K562 (cell line): ENCODE measurements around the gene SMIM10L1. TPM values are rescaled to one million over a fixed set of nuclear protein-coding genes. Genes with fewer than 3 reads are reported as not detected.

ENCODE experiments used
- ATAC-seq: fragments of 200-7000 bp; cut with Tn5 transposase; 3 replicates; pipeline ENCODE4 v1.9.1; 2020; ENCODE audit warnings: moderate library complexity
- BruUV-seq: library from RNA; stranded (reverse); fragments of 400-500 nt; replicated peaks from 2 replicates; lab custom pipeline; 2021; lab: Mats Ljungman, UMichigan
- CTCF ChIA-PET: fragments of 300-600 bp; formaldehyde crosslinking; extraction: SDS; loops from one replicate; lab custom pipeline; 2021; ENCODE audit warnings: low intra/inter-chr PET ratio; lab: Yijun Ruan, JAX
- POLR2A ChIA-PET: fragments of 300-600, 350-650 bp; sonication (Branson Sonifier 250); formaldehyde crosslinking; extraction: SDS; loops from one replicate; lab custom pipeline; 2021; ENCODE audit warnings: antibody characterized with exemption, inconsistent platforms; lab: Yijun Ruan, JAX
- DNase-seq, 4 experiments: peaks; one replicate each; pipeline versions ENCODE4 v3.0.0 to v3.0.0-alpha.2; 2011 to 2018; ENCODE audit warnings: low spot score in 3 of 4, mixed read lengths in 3 of 4; ENCODE audit errors: extremely low read depth in 1 of 4
- FAIRE-seq: peaks from 2 replicates; lab custom pipeline; 2011; peaks lifted over from hg19 to GRCh38; lab: Jason Lieb, UNC
- H2AFZ ChIP-seq: 2 replicates; pipeline ENCODE4 v1.6.0; 2011; ENCODE audit warnings: low read depth, low read length, control low read depth, inconsistent platforms
- H3K27ac ChIP-seq: fragments of 200-600 bp; 3 replicates; pipeline ENCODE4 v1.8.0; 2011; ENCODE audit warnings: low read depth, mild to moderate bottlenecking, control low read depth, inconsistent platforms, low read length, moderate library complexity, mixed read lengths; ENCODE audit errors: extremely low read depth
- H3K27me3 ChIP-seq, 2 experiments: fragments of 300-600 bp in 1 of 2; 2 replicates in 1 of 2; 3 replicates in 1 of 2; pipeline versions ENCODE4 v1.6.0 to v1.8.0; 2011; ENCODE audit warnings: inconsistent platforms in 2 of 2, low read length in 2 of 2, mild to moderate bottlenecking in 1 of 2, mixed read lengths in 1 of 2, moderate library complexity in 1 of 2; ENCODE audit not compliant: control insufficient read depth in 2 of 2, insufficient read depth in 2 of 2
- H3K36me3 ChIP-seq: fragments of 300-600 bp; 3 replicates; pipeline ENCODE4 v1.8.0; 2011; ENCODE audit warnings: mild to moderate bottlenecking, low read length, inconsistent platforms; ENCODE audit not compliant: control insufficient read depth, insufficient read depth
- H3K4me1 ChIP-seq, 2 experiments: fragments of 200-600 bp in 1 of 2; replicated peaks in 1 of 2; 2 replicates in 1 of 2; 3 replicates in 1 of 2; pipeline versions ENCODE4 v1.5.1 to v1.8.0; 2011; ENCODE audit warnings: inconsistent platforms in 2 of 2, low read length in 2 of 2, mild to moderate bottlenecking in 1 of 2, mixed read lengths in 1 of 2, moderate library complexity in 1 of 2; ENCODE audit not compliant: control insufficient read depth in 2 of 2, insufficient read depth in 2 of 2
- H3K4me2 ChIP-seq: 2 replicates; pipeline ENCODE4 v1.6.1; 2011; ENCODE audit warnings: low read length, control low read depth, inconsistent platforms, mixed read lengths; ENCODE audit not compliant: insufficient read depth
- H3K4me3 ChIP-seq: fragments of 200-600 bp; sonication (generic), shearing (Covaris generic); 2 replicates; pipeline ENCODE4 v1.5.1; 2016; ENCODE audit warnings: control low read depth, inconsistent platforms
- H3K79me2 ChIP-seq: fragments of 200-600 bp; 3 replicates; pipeline ENCODE4 v1.8.0; 2011; ENCODE audit warnings: low read length, inconsistent platforms; ENCODE audit not compliant: control insufficient read depth, insufficient read depth
- H3K9ac ChIP-seq, 2 experiments: 2 replicates each; pipeline versions ENCODE4 v1.6.0 to v1.6.1; 2011; ENCODE audit warnings: low read depth in 2 of 2, low read length in 2 of 2, control low read depth in 1 of 2, inconsistent platforms in 1 of 2, mild to moderate bottlenecking in 1 of 2, mixed read lengths in 1 of 2; ENCODE audit not compliant: insufficient read depth in 1 of 2
- H3K9me1 ChIP-seq: one replicate; pipeline ENCODE4 v1.6.0; 2011; ENCODE audit warnings: inconsistent platforms, mild to moderate bottlenecking, low read length, moderate library complexity; ENCODE audit not compliant: control insufficient read depth, insufficient read depth
- H3K9me3 ChIP-seq: replicated peaks from 2 replicates; pipeline ENCODE4 v1.5.1; 2011; ENCODE audit warnings: low read depth, low read length, inconsistent platforms; ENCODE audit not compliant: control insufficient read depth, insufficient read depth
- H4K20me1 ChIP-seq: replicated peaks from 2 replicates; pipeline ENCODE4 v1.6.1; 2011; ENCODE audit warnings: low read length, inconsistent platforms, mixed read lengths; ENCODE audit not compliant: control insufficient read depth, insufficient read depth
- GTF2A2 ChIP-seq: IDR thresholded peaks from 2 replicates; pipeline ENCODE4 v1.6.1; 2016; ENCODE audit warnings: mild to moderate bottlenecking, missing genetic modification characterization, missing compliant biosample characterization
- MTA2 ChIP-seq: fragments of 450-650 bp; IDR thresholded peaks from 2 replicates; pipeline ENCODE4 v1.6.1; 2016; ENCODE audit warnings: low read depth
- NCOR1 ChIP-seq: fragments of 450-650 bp; IDR thresholded peaks from 2 replicates; pipeline ENCODE4 v1.6.1; 2016; ENCODE audit warnings: mild to moderate bottlenecking, moderate library complexity
- SMC3 ChIP-seq: conservative IDR thresholded peaks from 2 replicates; pipeline ENCODE4 v1.6.1; 2011; ENCODE audit warnings: low read depth, low read length, improper control_type of control experiment; ENCODE audit not compliant: insufficient read depth
- ZNF77 ChIP-seq: fragments of 250-450 bp; sonication (Bioruptor Pico); IDR thresholded peaks from 2 replicates; pipeline ENCODE4 v1.5.0; 2020
- WGBS: fragments of 100-300 bp; shearing (Covaris generic); methylation state at CpG from one replicate; pipeline ENCODE4 v1.1.6; 2016; ENCODE audit warnings: low coverage, mixed read lengths; ENCODE audit not compliant: insufficient coverage; ENCODE audit errors: missing lambda C conversion rate; 5-methylcytosine and 5-hydroxymethylcytosine counted together
- in situ Hi-C: fragments of 300-500 bp; cut with MboI; formaldehyde crosslinking; loops from 4 replicates; pipeline ENCODE4 v1.15.0; 2018; ENCODE audit warnings: inconsistent platforms, mixed read lengths
- intact Hi-C: fragments of 100-400 bp; cut with micrococcal nuclease; formaldehyde crosslinking; loops from 2 replicates; pipeline ENCODE4 v1.14.2; 2022
- polyA plus RNA-seq, 8 experiments: library from polyadenylated mRNA; depleted of rRNA in 4 of 8; stranded (reverse) in 5 of 8; unstranded in 3 of 8; fragments of >200 nt; fragmentation: Nextera tagmentation in 2 of 8; fragmentation: Illumina TruSeq in 1 of 8; extraction: Ambion mirVana in 2 of 8; extraction: Trizol in 1 of 8; gene quantifications; 2 replicates each; pipeline versions ENCODE4 v1.2.1 to v1.2.3, GENCODE V29; 2011 to 2014; ENCODE audit warnings: inconsistent platforms in 1 of 8, missing spikeins in 1 of 8
- total RNA-seq, 7 experiments: library from RNA; depleted of rRNA in 6 of 7; stranded (reverse); fragments of >200 nt in 6 of 7; fragmentation: Illumina TruSeq in 2 of 7; extraction: Trizol in 2 of 7; gene quantifications; 2 replicates each; pipeline versions ENCODE4 v1.2.1 to v1.2.3, GENCODE V29; 2011 to 2021; ENCODE audit warnings: low replicate concordance in 1 of 7
- TF ChIP-seq, protein P1 (sequence below), 2 experiments: fragments of 450-650 bp; IDR thresholded peaks; 2 replicates each; pipeline ENCODE4 v1.6.1; 2016; ENCODE audit warnings: mild to moderate bottlenecking in 2 of 2, borderline replicate concordance in 1 of 2, low read depth in 1 of 2, moderate library complexity in 1 of 2
- TF ChIP-seq, protein P2 (sequence below): fragments of 250-450 bp; sonication (Bioruptor Pico); IDR thresholded peaks from 2 replicates; pipeline ENCODE4 v1.8.0; 2021; ENCODE audit warnings: mild to moderate bottlenecking, moderate library complexity

Gene SMIM10L1
- total and polyA plus RNA-seq, 9 of the 15 experiments (the other 6 are each of a cell fraction or from before 2014, with no cell fraction given): 3.0 to 12.1 (median 9.0) TPM

DNA sequence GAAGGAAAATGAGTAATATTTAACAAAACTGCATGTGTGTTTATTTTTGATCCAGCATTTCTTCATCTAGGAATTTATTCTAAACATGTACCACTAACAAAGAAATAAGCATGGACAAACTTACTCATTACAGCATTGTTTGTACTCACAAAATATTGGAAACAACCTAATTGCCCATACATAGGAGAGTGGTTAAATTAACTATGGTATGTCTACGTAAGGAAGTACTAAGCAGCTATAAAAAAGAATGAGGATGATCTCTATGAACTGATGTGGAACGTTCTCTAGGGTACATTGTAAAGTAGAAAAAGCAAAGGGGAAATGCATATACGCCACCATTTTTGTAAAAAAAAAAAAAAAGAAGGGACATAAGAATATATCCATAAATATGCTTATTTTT is 33.2 kb downstream of the SMIM10L1 start:
- no peaks in the 10 kb centered on the region; a peak in 1 of 5 replicates for H3K4me1 ChIP-seq
- ChIA-PET CTCF (no interaction called here), POLR2A (no interaction called here)
- no peaks in the 10 kb centered on the region for H3K9me3 ChIP-seq
- no peaks in the 10 kb centered on the region for H4K20me1 ChIP-seq
- no peak overlapping the region for H3K27ac ChIP-seq
- no peaks in the 10 kb centered on the region for H3K79me2 ChIP-seq
- no peak overlapping the region for H3K4me3 ChIP-seq
- FAIRE-seq (no peak), ATAC-seq (no peak), DNase-seq (no peak)
- intact Hi-C loops (no loop called here), in situ Hi-C loops (loop anchor here (25.0 kb wide), 1 partner anchor 967 kb away; no protein-coding TSS in a partner anchor)
- no peak overlapping the region for H3K4me2 ChIP-seq
- 3% methylated on average over 2 of the region's 3 CpGs for WGBS
- H3K27me3 ChIP-seq: no peaks in the 10 kb centered on the region
- BruUV-seq: no TSS peak
- H2AFZ ChIP-seq: no peak overlapping the region
- no peaks in the 10 kb centered on the region for H3K36me3 ChIP-seq
- H3K9me1 ChIP-seq: no peaks in the 10 kb centered on the region
- TF ChIP-seq ZNF77 (CRISPR knock-in tag) (no peak), GTF2A2 (no peak), MTA2 (no peak), NCOR1 (no peak), SMC3 (no peak)
- TF ChIP-seq, protein P1, sequence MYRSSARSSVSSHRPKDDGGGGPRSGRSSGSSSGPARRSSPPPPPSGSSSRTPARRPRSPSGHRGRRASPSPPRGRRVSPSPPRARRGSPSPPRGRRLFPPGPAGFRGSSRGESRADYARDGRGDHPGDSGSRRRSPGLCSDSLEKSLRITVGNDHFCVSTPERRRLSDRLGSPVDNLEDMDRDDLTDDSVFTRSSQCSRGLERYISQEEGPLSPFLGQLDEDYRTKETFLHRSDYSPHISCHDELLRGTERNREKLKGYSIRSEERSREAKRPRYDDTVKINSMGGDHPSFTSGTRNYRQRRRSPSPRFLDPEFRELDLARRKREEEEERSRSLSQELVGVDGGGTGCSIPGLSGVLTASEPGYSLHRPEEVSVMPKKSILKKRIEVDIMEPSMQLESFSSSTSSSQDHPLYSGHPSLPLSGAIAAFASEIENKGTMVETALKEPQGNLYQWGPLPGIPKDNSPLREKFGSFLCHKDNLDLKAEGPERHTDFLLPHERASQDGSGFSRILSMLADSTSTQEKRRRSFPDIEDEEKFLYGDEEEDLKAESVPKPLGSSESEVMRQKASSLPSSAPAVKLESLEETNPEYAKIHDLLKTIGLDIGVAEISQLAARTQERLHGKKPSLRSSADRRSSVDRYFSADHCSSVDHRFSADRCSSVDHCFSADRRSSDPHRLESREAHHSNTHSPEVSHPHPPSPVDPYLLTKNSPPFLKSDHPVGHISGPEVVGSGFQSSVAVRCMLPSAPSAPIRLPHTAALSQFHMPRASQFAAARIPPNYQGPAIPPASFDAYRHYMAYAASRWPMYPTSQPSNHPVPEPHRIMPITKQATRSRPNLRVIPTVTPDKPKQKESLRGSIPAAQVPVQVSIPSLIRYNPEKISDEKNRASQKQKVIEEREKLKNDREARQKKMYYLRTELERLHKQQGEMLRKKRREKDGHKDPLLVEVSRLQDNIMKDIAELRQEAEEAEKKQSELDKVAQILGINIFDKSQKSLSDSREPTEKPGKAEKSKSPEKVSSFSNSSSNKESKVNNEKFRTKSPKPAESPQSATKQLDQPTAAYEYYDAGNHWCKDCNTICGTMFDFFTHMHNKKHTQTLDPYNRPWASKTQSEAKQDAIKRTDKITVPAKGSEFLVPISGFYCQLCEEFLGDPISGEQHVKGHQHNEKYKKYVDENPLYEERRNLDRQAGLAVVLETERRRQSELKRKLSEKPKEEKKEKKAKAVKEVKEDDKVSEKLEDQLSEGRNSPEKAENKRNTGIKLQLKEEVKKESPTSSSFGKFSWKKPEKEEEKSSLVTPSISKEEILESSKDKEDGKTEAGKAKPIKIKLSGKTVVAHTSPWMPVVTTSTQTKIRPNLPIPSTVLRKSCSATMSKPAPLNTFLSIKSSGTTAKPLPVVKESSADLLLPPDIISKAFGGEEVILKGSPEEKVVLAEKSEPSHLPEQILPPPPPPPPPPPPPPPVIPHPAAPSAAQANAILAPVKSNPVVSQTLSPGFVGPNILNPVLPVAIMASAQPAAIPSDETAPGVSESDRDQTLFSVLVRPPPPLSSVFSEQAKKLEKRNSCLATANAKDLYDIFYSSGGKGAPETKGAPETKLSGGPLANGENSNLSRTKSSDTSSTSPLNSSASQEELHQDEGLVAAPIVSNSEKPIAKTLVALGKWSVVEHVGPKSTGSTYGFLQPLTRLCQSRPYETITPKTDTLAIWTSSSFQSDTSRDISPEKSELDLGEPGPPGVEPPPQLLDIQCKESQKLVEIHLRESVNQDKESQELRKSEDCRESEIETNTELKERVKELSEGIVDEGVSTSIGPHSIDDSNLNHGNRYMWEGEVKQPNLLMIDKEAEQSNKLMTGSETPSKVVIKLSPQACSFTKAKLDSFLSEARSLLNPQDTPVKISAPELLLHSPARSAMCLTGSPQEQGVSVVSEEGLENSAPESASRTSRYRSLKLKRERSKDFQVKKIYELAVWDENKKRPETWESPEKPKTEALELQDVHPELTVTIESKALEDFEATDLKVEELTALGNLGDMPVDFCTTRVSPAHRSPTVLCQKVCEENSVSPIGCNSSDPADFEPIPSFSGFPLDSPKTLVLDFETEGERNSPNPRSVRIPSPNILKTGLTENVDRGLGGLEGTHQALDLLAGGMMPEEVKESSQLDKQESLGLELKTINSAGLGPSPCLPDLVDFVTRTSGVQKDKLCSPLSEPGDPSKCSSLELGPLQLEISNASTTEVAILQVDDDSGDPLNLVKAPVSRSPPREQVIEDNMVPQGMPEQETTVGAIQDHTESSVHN (IDR thresholded peaks at IDR 0.05; ENCODE audit: borderline replicate concordance in 1 of 2, low read depth in 1 of 2): no peak
- TF ChIP-seq, protein P2, sequence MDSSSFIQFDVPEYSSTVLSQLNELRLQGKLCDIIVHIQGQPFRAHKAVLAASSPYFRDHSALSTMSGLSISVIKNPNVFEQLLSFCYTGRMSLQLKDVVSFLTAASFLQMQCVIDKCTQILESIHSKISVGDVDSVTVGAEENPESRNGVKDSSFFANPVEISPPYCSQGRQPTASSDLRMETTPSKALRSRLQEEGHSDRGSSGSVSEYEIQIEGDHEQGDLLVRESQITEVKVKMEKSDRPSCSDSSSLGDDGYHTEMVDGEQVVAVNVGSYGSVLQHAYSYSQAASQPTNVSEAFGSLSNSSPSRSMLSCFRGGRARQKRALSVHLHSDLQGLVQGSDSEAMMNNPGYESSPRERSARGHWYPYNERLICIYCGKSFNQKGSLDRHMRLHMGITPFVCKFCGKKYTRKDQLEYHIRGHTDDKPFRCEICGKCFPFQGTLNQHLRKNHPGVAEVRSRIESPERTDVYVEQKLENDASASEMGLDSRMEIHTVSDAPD (CRISPR knock-in tag): no peak
- no peak overlapping the region for H3K9ac ChIP-seq
